HUES48 (cell line): ENCODE data around the gene LGALS3BP.
A peak's percentile ranks its signal among the peaks of the same experiment; 100 is the strongest.

Experiments used
- H3K27ac ChIP-seq: one replicate; pipeline ENCODE4 v1.7.0; 2013; ENCODE audit warnings: low read depth, low read length, inconsistent platforms
- H3K27me3 ChIP-seq: 2 replicates; pipeline ENCODE4 v1.6.1; 2013; ENCODE audit warnings: mild to moderate bottlenecking, low read length; ENCODE audit not compliant: control insufficient read depth, insufficient read depth
- H3K36me3 ChIP-seq: 2 replicates; pipeline ENCODE4 v1.6.1; 2013; ENCODE audit warnings: low read length; ENCODE audit not compliant: control insufficient read depth, insufficient read depth
- H3K4me1 ChIP-seq: 2 replicates; pipeline ENCODE4 v1.6.1; 2013; ENCODE audit warnings: mild to moderate bottlenecking, low read length; ENCODE audit not compliant: control insufficient read depth, insufficient read depth
- H3K4me3 ChIP-seq: 2 replicates; pipeline ENCODE4 v1.5.1; 2013; ENCODE audit warnings: mild to moderate bottlenecking, low read depth, low read length
- H3K9ac ChIP-seq: 2 replicates; pipeline ENCODE4 v1.6.1; 2013; ENCODE audit warnings: mild to moderate bottlenecking, low read depth, low read length, moderate library complexity
- H3K9me3 ChIP-seq: 2 replicates; pipeline ENCODE4 v1.6.1; 2013; ENCODE audit warnings: low read length; ENCODE audit not compliant: control insufficient read depth, insufficient read depth

LGALS3BP gene

GRCh38 chr17:78974635-78975591 lies 4.8 kb downstream of the LGALS3BP start:
- Histone ChIP-seq H3K4me1 (peaks cover 7% of the 10 kb centered on the region; the same call in 1 of the 2 replicates), H3K9me3 (no peaks in the 10 kb centered on the region), H3K36me3 (no peaks in the 10 kb centered on the region), H3K27ac (peak overlapping the region; percentile 62), H3K4me3 (no peak overlapping the region), H3K27me3 (no peaks in the 10 kb centered on the region), H3K9ac (no peak overlapping the region)

GRCh38 chr17:78973792-78974520 lies 5.8 kb downstream of the LGALS3BP start:
- H3K4me1 ChIP-seq = peaks cover 7% of the 10 kb centered on the region; the same call in 1 of the 2 replicates
- no peaks in the 10 kb centered on the region for H3K9me3 ChIP-seq
- H3K9ac ChIP-seq = no peak overlapping the region
- no peaks in the 10 kb centered on the region for H3K36me3 ChIP-seq
- no peak overlapping the region for H3K4me3 ChIP-seq
- no peak overlapping the region for H3K27ac ChIP-seq
- no peaks in the 10 kb centered on the region for H3K27me3 ChIP-seq

- Histone ChIP-seq H3K4me1 (peaks cover 7% of the 10 kb centered on the region; the same call in 1 of the 2 replicates), H3K27ac (no peak overlapping the region)
These were observed 6.5 kb downstream of the LGALS3BP start for GRCh38 chr17:78973196-78973595.

DNA sequence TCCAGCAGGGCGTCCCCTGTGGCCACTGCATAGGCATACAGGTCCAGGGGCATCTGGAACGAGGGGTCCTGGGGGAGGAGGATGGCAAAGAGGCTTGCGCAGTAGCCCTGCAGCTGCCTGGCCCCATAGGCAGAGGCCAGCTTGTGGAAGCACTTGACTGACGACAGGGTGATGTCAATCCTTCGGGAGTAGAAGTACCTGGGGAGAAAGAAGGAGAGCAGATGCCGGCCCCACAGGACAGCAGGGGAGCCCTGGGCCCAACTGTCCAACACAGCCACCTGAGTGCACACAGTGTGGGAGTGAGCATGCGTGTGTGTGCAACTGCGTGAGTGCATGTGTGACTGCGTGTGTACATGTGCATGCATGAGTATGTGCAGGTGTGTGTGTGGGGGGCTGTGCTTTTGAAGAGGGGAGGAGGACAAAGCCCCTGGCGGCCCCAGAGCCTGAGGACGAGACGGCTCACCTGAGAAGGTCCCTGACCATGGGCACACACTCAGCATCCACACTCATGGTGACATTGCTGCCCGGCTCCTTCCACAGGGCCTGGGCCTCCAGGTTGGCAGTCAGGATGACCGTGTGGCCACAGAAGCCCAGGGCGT lies 7.1 kb downstream of the LGALS3BP start:
- no peaks in the 10 kb centered on the region for H3K36me3 ChIP-seq
- H3K9me3 ChIP-seq = no peaks in the 10 kb centered on the region
- H3K27me3 ChIP-seq = no peaks in the 10 kb centered on the region
- peaks cover 7% of the 10 kb centered on the region; the same call in 1 of the 2 replicates for H3K4me1 ChIP-seq
- H3K9ac ChIP-seq = no peak overlapping the region
- H3K4me3 ChIP-seq = no peak overlapping the region
- H3K27ac ChIP-seq = no peak overlapping the region

More at GRCh38 chr17:78973196-78973595, 6.5 kb downstream of the LGALS3BP start:
- Histone ChIP-seq H3K27me3 (no peaks in the 10 kb centered on the region), H3K9me3 (no peaks in the 10 kb centered on the region), H3K9ac (no peak overlapping the region), H3K36me3 (no peaks in the 10 kb centered on the region), H3K4me3 (no peak overlapping the region)

DNA sequence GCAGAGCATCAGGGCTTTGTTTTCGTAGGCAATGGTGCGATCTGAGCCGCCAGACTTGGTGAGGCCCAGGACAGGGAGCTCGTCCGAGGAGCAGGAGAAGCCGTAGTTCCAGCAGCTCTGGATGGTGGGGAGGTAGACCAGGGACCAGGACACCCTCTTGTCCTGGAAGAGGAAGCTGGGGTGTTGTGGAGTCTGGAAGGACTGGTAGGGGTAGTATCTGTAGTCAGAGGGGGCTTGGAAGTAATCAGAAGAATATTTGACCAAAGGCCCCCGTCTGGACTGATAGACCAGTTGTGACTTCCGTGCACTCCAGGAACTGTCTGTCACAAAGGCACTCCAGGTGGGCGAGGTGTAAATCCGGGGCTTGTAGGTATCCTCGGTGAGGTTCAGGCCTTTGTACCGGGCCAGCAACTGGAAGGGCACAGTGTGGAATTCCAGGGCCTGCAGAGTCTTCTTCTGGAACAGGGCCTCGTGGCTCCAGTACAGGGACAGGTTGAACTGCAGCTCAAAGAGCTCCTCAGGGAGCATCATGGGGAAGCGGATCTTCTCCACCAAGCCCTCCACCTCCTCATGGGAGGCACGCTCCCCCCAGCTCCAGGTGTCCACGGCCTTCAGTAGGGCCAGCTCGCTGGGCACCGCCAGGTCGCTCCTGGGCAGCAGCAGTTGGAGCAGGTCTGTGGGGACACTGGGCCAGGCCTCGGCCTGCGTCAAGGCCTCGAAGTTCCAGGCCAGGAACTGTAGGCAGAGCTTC lies 7.8 kb downstream of the LGALS3BP start:
- H3K27me3 ChIP-seq = no peaks in the 10 kb centered on the region
- H3K27ac ChIP-seq = no peak overlapping the region
- no peak overlapping the region for H3K9ac ChIP-seq
- H3K4me1 ChIP-seq = peaks cover 7% of the 10 kb centered on the region; the same call in 1 of the 2 replicates
- no peaks in the 10 kb centered on the region for H3K36me3 ChIP-seq
- no peak overlapping the region for H3K4me3 ChIP-seq
- no peaks in the 10 kb centered on the region for H3K9me3 ChIP-seq

GRCh38 chr17:78970834-78971755 lies 8.6 kb downstream of the LGALS3BP start:
- H3K27ac ChIP-seq = no peak overlapping the region
- H3K27me3 ChIP-seq = no peaks in the 10 kb centered on the region
- no peaks in the 10 kb centered on the region for H3K36me3 ChIP-seq
- H3K4me3 ChIP-seq = no peak overlapping the region
- no peak overlapping the region for H3K9ac ChIP-seq
- no peaks in the 10 kb centered on the region for H3K9me3 ChIP-seq
- H3K4me1 ChIP-seq = peaks cover 7% of the 10 kb centered on the region; the same call in 1 of the 2 replicates

DNA sequence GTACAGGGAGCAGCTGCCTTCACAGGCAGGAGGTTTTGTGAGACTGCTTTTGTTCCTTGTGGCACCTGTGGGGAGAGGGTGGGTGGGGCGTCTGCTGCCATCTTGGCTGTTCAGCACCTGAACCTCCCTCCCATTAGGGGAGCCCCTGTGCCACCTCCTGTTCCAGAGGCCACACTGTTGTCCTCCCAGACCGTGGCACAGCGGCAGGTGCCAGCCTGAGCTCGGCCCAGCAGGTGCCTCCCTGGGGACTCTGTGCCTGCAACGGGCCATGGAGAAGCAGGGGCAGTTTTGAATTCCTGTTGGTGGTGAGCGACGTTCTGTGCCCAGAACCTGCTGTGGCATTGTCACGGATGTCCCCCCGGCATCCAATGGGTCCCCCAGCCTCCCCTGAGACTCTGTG lies 9.9 kb downstream of the LGALS3BP start:
- H3K27ac ChIP-seq = no peak overlapping the region
- no peak overlapping the region for H3K9ac ChIP-seq
- H3K27me3 ChIP-seq = no peaks in the 10 kb centered on the region
- peaks cover 7% of the 10 kb centered on the region; the same call in 1 of the 2 replicates for H3K4me1 ChIP-seq
- no peak overlapping the region for H3K4me3 ChIP-seq
- no peaks in the 10 kb centered on the region for H3K36me3 ChIP-seq
- no peaks in the 10 kb centered on the region for H3K9me3 ChIP-seq

DNA sequence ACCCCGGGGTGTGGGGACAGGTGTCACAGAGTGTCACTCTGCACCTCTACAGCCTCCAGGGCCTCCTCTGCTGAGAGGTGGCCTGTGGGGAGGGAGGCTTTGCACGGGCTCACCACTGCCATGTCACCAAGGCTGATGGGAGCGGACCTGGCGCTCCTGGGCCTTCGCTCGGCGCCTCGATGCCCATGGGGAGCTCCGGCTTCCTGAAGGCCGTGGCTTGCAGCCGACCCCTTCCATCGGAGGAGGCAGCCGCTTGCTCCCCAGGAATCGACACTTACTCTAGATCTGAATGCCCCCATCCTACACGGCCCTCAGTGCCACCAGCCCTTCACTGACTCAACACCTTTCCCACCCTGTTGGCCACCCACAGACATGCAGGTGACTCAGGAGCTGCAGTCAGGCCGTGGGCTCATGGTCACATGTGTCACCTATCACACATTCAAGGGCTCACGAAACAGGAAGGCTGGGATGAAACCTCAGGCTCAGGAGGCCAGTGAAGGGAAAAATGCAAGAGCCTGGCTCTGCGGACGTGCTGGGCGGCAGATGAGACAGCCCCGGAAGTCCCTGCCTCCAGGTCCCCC lies 11.9 kb downstream of the LGALS3BP start:
- H3K36me3 ChIP-seq = no peaks in the 10 kb centered on the region
- no peak overlapping the region for H3K9ac ChIP-seq
- H3K27ac ChIP-seq = no peak overlapping the region
- H3K9me3 ChIP-seq = no peaks in the 10 kb centered on the region
- H3K4me3 ChIP-seq = no peak overlapping the region
- H3K4me1 ChIP-seq = 0 out of 2 replicates have a peak, but pooled peaks cover 3% of the 10 kb centered on the region
- no peaks in the 10 kb centered on the region for H3K27me3 ChIP-seq

- H3K9ac ChIP-seq = no peak overlapping the region
- H3K4me1 ChIP-seq = 0 out of 2 replicates have a peak, but pooled peaks cover 3% of the 10 kb centered on the region
- H3K9me3 ChIP-seq = no peaks in the 10 kb centered on the region
- H3K27me3 ChIP-seq = no peaks in the 10 kb centered on the region
- no peak overlapping the region for H3K4me3 ChIP-seq
- H3K36me3 ChIP-seq = no peaks in the 10 kb centered on the region
- H3K27ac ChIP-seq = no peak overlapping the region
These were observed 12.7 kb downstream of the LGALS3BP start for GRCh38 chr17:78966910-78967600.
